NB4 (cell line): ENCODE data around the gene GOLGA8T.
"Not testable (repeated sequence)": the region's sequence is repeated elsewhere in the genome, so short reads cannot be mapped to it uniquely, and the experiment has no call there.

Experiments used
- DNase-seq: peaks from one replicate; pipeline ENCODE4 v3.0.0; 2010; ENCODE audit warnings: low read depth
- H3K4me3 ChIP-seq: one replicate; pipeline ENCODE4 v1.5.1; 2011; ENCODE audit warnings: mild to moderate bottlenecking, low read depth, low read length, moderate library complexity

The GOLGA8T gene

DNA sequence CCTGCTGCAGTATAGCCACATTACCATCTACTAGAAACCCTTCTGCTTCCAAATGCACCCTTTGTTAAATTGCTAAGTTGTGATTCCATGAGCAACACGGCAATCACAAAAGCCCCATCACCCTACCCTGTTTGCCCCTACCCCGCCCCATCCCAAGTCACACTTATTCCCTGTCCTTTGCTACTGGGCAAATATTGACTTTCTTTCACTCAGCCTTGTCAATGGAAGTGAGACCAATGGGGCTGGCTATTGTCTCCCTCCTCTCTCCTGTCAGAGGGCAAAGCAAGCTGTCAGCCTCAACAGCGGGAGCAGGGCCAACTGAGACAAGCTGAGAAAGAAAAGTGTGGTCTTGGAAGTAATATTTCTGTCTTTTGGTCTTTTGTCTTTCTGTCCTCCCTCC is 52.6 kb downstream of the GOLGA8T start:
- DNase-seq, H3K4me3 ChIP-seq: not testable (repeated sequence)

DNA sequence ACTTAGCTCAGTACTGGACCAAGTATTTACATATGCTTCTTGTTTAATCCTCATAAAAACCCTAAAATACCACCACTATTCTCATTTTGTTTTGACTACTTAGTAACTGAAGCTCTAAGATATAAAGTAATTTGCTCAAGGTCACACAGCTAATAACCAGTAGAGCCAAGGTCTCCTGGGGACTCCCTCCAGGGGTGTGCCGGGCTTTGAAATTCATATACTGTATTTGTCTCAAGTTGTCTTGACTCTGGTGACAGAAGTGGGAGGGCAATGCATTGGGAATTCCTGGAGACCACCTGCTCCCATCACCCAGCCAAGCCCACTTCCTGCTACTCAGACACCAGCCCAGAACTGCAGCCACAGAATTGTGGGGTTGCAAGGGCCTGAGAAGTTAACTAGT is 54.9 kb downstream of the GOLGA8T start:
- H3K4me3 ChIP-seq, DNase-seq: not testable (repeated sequence)

DNA sequence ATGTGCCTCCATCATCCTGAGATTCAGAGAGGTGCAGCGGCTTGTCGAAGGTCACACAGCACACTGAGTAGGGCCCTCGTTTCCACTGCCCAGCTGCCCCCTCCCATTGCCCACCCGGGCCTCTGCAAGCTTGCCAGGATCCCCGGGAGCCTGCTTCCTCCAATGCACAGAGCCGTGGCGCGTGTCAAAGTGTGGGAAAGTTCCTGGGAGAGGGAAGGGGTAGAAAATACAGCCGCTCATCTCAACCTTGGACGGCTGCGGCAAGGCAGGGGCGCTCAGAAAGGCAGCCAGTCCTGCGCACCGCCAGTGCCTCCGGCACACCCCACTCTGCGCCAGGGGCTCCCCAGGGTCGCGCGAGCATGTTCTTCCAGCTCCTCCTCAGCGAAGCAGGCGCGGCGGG is 56.3 kb downstream of the GOLGA8T start:
- H3K4me3 ChIP-seq, DNase-seq: not testable (repeated sequence)

DNA sequence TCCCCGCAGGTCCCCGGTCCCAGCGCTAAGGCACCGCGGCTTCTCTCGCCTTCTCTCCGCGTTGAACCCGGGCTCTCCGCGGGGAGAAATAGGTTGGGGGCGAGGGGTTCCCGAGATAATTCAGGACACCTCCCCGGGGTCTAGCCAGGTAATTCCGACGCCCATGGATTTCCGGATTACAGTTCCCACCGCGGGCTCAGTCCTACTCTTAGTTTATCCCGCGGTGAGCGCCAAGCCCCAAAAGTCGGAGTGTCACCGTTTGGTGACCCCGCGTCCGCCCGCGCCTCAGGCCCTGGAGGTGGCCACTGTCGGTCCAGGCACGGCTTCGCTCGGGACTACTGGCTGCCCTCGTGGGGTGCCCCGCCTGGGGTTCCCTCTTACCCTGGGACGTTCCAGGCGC is 56.8 kb downstream of the GOLGA8T start:
- not testable (repeated sequence) for H3K4me3 ChIP-seq, DNase-seq

DNA sequence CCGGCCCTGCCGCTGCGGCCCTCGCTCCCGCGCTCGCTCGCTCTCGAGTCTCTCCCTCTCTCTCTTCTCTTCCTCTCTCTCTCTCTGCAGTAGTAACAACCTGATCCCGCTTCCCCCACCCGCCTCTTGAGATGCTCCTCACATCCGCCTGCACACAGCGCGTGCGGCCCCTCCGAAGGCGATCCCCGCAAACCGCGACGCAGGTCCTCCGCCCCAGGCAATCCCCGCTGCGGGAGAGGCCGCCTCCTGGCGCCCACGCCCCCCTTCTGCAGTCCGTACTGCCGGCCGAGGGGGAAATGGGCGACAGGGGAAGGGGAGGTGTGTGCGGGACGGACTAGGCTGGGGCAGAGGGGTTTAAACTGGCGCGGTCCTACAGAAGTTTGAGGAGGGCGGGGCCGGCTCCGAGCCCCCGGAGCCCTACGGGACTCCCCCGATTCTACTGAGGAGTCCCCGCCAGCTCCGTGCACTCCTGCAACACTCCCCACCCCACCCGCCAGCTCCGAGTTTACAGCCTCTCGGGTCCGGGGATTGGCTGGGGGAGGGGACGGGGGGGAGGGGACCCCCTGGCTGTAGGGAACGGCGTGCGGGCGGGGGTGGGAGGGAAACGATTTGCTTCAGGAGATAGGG is 57.4 kb downstream of the GOLGA8T start:
- H3K4me3 ChIP-seq, DNase-seq: not testable (repeated sequence)

DNA sequence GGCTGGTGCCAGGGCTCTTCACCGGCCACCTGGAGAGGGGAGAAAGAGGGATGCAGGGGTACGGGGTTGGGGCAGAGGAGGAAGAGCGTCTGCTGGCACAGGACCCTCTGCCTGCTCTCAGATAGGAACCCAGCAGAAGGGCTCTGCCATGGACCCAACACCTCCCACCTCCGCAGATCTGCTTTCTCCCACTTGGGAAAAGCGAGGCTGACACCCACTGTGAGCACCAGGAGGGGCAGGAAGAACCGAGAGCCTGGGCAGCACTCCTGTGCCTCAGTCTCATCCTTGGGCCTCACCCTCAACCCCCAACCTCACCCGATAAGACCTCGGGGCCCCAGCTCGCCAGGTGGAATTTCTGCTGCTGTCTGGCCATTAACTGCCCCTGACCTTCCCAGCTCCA is 58.0 kb downstream of the GOLGA8T start:
- DNase-seq: not testable (repeated sequence)

More for the DNA sequence above, 58.0 kb downstream of the GOLGA8T start:
- H3K4me3 ChIP-seq: not testable (repeated sequence)
